Head of caudate nucleus (tissue), 42 donors: ENCODE data around the gene NAAA.
"Not testable (repeated sequence)": the region's sequence is repeated elsewhere in the genome, so short reads cannot be mapped to it uniquely, and the experiment has no call there.

Source experiments
- DNase-seq, 42 donors: peaks; one replicate each; pipeline versions ENCODE4 v3.0.0 to v3.0.0-alpha.2; 2020 to 2021; ENCODE audit warnings: mixed read lengths in 7 of 42
- intact Hi-C: fragments of 100-400 bp; cut with DNase I; formaldehyde crosslinking; loops from one replicate; pipeline ENCODE4 v1.15.0; 2022

Gene NAAA

DNA sequence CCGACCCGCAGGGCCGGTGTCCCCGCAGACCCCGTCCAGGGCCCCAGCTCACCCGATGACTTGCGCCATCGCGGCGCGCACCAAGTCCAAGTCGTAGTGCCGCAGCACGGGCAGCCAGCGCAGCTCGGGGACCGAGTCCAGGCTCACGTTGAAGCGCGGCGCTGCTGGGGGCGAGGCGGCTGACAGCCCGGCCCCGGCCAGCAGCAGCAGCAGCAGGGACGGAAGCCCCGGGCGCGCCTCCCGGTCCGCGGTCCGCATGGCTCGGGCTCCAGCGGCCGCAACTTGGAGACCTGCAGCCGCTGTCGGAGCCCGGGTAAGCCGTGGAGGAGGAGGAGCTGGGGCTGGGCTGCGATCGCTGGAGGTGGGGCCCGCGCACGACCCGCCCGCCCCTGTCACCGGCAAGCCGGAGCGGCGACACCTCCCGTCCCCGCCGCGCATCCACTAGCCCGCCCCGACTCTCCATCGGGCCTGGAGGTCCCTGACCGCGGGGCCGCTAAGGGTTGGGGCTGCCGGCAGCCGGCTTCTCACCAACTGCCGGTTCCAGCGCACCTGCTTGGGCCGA is at the start of gene NAAA:
TSS of gene NAAA (minus strand) at position 322 of the 562 bp plus-strand sequence. CDS start at position 258, 64 bp downstream.
- intact Hi-C loops, result no loop called here
- DNase-seq, result peak; percentile 45 to 91 (median 80)

DNA sequence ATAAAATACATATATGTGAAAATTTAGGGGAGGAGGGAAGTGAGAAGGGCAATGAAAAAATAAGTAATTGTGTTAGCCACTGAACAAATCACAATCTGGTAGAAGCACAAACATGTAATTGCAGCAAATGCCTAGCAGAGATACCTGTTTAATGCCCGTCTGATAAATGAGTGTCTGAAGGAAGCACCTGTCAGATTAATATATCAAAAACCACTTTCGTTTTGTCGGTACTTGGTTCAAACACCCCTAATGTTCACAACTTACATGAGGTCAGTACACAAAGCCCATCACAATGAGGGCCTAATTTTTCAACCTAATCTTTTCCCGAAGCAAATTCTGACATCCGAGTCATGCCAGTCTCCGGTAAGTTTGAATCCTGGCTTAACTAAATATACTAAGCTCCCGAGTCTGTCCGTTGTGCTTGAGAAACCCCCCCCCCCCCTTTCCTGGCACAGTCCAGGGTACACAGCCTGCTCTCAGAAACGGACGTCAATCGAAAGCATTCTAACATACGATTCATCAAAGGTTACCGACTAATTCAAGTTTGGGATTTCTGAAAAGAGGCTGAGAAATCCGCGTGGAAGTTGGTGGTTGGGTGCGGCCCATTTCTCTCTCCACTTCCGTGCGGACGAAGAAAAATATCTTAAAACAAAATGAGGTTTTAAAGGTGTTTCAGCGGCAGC is 49.2 kb upstream of the NAAA start:
- DNase-seq, result no peak
- intact Hi-C loops, result loop anchor here (5.0 kb wide), 1 partner anchor 97 kb away; no protein-coding TSS in a partner anchor

DNA sequence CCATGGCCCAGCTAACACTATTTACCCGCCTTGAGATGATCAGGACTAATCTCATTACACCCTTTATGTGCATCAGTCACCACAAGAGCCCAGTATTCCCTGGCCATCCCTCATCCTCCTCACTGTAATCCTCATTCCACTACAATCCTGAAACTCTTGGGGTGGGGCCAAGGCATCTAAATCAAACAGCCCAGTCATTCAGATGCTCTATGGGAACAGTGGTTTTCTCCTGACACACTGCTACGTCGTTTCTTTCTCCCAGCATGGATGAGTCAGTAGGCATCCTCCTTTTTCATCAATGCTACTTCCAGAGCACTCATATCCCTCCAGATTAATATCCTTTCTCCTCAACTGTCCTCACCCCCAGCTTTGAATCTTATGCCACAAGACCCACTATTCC is 44.3 kb upstream of the NAAA start:
- intact Hi-C loops, result no loop called here
- DNase-seq, result no peak

DNA sequence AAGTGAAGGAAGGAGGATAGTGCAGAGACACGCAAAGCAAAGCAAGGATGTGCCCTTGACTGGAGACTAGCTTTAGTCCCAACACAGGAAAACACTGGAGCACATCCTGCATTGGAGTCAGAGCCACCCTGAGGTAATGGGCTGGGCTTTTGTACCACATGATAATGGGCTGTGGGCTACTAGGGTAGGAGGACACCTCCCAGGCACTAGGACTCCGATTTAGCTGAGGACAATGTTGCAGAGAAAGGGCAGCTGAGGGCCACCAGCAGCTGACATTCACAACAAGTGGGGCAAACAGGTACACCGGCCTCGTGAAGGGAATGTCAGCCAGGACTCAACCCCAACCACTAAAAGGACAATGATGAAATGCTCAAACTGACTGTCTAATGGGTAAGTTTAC is 39.8 kb upstream of the NAAA start:
- intact Hi-C loops, result no loop called here
- no peak for DNase-seq

DNA sequence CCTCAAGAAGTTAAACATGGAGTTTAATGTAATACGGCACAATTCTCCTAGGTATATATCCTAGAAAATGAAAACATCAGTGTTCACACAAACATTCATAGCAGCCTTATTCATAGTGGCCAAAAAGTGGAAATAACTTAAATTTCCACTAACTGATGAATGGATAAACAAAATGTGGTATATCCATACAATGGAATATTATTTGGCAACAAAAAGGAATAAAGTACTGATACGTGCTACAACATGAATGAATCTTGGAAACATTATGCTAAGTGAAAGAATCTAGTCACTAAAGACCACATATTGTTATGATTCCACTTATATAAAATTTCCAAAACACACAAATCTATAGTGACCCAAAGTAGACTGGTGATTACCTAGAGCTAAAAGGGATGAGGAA is 35.4 kb upstream of the NAAA start:
- no peak for DNase-seq
- intact Hi-C loops, result no loop called here

DNA sequence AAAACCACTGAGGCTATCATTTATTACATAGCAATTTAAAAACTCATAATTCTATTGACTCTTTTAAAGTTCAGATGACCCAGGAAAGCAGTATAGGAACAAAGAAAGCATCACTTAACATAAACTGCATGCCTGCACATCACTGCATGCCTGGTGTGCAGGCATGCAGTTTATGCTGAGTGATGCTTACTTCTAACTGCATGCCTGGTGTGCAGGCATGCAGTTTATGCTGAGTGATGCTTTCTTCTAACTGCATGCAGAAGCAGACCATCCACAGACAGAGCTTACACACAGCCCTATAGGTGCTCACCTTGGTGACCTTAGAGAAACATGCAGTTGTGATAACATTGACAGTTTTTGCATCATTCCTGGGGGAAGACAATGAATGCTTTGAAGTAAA is 33.0 kb upstream of the NAAA start:
- no peak for DNase-seq
- intact Hi-C loops, result no loop called here

DNA sequence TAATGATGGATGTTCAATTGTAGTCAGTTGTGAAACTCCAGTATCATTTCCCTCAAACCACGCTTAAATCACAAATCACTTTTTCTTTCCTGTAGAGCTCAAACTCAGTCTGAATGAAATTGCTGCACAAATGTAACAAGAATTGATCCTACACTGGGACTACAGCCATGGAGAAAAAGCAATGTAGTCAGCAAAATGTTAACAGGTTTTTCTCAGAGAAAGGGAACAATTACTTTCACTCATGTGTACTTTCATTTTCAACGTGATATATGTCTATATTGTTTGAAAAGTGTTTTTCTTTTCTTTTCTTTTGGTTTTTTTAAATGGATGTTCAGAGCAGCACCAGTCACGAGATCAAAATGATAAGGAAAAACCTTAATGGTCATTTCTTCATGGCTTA is 27.3 kb upstream of the NAAA start:
- DNase-seq, result no peak
- intact Hi-C loops, result no loop called here

DNA sequence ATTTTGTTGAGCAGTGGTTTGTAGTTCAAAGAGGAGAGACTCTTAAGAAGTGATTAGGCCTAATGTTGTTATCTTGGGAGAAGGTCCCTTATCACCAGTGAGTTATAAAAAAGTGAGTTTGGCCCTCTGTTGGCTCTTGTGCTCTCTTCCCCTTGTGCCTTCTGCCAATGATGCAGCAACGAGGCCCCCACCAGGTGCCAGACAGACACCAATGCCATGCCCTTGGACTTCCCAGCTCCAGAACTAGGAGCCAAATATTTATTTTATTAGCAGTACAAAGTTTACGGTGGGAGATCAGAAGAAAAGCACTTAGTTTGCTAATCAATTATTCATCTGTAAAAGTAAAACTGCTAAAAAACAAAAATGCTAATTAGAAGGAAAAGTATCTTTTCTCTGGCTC is 22.7 kb upstream of the NAAA start:
- intact Hi-C loops, result no loop called here
- DNase-seq, result no peak

DNA sequence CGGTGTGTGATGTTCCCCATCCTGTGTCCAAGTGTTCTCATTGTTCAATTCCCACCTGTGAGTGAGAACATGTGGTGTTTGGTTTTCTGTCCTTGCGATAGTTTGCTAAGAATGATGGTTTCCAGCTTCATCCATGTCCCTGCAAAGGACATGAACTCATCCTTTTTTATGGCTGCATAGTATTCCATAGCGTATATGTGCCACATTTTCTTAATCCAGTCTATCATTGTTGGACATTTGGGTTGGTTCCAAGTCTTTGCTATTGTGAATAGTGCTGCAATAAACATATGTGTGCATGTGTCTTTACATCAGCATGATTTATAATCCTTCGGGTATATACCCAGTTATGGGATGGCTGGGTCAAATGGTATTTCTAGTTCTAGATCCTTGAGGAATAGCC is 21.3 kb upstream of the NAAA start:
- intact Hi-C loops, DNase-seq: not testable (repeated sequence)

DNA sequence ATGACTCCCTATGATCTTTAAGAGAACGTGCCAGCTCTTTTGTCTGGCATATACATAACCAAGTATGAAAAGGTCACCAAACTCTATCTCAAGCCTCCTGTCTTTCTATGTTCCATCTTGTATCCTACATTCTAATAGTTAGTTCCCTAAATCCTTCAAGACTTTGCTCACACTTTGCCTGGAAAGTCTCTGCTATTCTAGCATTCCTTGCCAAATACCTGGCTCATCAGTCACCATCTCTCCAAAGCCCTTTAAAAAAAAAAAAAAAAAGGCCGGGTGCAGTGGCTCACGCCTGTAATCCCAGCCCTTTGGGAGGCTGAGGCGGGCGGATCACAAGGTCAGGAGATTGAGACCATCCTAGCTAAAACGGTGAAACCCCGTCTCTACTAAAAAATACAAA is 17.7 kb upstream of the NAAA start:
- intact Hi-C loops, DNase-seq: not testable (repeated sequence)

DNA sequence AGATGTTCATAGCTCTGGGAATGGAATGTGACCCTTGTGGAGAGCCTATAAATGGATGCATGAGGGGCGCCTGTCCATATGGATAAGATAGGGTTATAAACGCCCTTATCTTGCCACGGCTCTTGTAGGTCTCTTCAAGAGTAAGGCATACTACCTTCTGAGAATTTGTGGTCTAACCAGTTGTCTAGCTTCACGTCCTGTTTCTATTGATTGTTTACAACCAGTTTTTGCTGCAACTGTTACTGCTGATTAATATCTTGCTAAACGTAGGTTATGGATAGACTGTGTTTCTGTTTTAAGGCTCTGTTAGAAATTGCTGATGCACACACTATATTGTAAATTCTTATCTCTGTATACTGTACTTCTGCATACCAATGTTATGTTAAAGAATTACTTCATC is 14.0 kb upstream of the NAAA start:
- DNase-seq, intact Hi-C loops: not testable (repeated sequence)

DNA sequence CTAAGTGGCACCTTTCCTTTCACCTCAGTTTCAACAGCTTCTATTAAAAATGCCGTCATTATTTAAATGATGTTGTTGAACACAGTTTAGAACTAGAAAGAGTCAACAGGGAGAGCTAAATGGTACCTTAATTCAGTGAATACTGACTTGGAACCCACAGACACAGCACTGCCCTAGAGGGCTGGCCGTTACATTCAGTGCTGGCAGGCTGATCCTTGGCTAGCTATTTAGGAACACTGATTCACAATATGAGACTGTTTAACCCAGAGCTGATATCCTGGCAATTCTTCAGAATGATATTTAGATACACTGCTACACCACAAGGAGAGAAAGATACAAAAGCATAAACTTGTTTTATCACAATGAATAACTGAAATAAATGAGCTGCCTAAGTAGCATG is 12.7 kb upstream of the NAAA start:
- intact Hi-C loops, result no loop called here
- no peak for DNase-seq

DNA sequence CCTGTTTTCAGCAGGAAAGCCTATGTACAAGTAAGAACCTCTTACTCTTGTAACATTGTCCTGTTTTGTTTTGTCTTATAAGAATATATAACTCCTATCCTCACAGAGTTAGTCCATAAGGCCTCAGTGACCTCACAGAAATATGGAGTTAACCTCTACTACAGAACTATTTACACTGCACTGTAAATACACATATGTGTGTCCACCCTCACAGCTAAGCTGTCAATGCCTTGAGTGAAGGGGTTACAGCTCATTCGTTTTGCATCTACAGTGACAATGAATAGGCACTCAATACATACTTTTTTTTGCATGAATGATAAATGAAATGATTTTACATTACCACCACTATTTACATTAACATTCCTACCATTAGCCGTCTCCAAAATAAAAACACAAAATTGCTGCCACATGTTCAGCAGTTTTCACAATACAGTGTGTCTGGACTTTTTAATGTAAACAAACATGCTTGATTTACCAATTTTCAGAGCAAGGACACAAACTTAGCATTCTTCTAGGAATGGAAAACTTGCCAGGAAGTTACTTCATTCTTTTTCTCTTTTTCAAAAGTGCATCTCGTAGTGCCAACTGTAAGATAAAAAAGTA is 9.5 kb upstream of the NAAA start:
- intact Hi-C loops, result no loop called here

DNA sequence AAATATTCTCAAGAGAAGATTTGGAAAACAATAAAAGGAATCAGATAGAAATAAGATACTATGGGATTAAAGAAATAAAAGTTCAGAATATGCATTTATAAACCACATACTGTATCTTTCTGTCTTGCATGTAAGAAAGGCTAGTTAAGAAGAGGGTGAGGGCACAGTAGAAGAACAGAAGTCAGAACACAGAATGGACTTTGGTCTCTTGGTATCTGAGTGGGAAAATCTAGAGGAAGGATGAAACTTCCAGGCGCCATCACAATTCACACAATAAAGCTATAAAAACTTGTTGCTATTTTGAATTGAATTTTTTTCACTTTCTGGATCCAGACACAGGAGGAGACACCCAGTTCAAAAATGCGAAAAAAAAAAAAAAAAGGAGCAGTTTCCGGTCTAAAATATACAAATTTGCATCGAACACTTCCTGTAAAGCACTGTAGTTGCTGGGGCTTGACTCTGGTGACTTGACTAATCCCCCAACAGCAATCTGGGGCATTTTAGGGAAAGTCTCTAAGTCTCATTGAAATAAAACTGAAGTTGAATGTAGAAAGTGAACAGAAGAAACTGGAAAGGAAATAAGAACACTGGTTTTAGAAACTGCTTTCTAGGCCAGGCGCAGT is 8.1 kb upstream of the NAAA start:
- DNase-seq, result no peak

More for the DNA sequence above, 9.5 kb upstream of the NAAA start:
- DNase-seq, result no peak

DNA sequence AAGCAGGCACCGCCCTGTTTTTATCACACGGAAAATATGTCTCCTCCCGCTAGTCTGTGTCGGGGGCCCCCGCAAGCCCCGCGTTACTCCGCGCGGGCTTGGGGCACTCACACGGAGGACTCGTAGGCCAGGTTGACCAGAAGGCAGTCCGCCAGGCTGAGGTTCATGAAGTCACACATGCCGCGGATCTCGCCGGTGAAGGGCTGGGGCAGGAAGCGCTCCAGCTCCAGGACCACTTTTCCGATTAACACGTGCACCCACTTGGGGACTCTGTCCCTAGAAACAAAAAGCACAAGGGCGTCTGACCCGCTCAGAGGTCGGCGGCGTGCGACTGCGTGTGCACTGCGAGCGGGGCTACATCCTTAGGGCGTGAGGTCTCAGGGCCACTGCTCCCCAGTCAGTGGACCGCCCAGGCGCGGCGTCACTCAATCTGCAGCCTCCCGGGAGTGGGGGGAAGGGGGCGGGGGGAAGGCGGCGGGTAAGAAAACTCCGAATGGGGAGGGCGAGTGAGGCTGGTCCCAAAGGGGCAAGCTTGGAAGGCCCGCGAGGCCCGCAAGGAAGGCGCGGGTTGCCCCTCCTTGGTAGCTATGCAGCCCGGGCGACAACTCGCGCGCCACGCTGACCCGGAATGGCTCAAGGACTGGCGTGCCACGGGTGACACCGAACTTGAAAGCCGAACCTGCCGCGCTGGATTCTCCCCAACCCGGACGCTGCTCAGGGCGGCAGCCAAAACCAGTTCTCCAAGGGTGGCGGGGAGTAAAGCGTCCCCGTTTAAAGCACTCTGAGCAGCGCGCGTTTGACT is 722 bp downstream of the NAAA start:
- DNase-seq, result peak; percentile 25 to 81 (median 64)
- intact Hi-C loops, result no loop called here

More for the DNA sequence above, 8.1 kb upstream of the NAAA start:
- intact Hi-C loops, result no loop called here

DNA sequence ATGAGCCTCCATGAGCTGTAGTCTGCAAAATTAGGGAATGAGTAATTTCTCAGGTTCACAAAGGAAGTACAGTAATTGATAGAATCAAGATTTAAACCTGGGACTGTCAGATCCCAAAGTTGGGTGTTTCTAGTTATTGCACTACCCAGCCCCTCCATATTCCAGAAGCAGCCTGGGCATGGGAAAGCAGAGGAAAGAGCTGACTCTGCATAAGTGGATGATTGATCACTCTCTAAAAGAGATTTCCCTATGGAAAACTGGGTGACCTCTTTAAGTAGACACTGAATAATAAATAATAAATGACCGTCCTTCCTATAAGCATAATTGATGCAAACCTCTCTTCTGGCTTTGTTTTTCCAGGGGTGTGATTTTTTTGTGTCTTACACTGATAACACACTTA is 5.2 kb downstream of the NAAA start:
- no peak for DNase-seq
- intact Hi-C loops, result no loop called here

DNA sequence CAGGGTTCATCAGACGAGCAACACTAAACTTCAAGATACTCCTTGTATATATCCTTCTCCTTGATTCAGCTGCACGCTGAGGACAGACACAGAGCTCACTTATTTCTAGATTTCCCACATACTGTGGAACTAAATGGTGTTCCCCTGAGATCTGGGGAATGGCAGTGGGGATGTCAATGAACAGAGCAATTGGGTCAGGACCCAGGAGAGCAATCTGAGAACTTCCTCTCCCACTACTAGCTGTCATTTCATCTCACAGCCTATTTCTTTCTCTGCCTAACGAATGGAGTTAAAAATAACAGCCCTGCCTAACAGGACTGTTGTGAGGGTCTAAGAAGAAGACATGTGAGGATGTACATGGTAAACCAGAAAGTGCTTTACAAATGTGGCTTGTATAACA is 10.7 kb downstream of the NAAA start:
- intact Hi-C loops, result no loop called here

DNA sequence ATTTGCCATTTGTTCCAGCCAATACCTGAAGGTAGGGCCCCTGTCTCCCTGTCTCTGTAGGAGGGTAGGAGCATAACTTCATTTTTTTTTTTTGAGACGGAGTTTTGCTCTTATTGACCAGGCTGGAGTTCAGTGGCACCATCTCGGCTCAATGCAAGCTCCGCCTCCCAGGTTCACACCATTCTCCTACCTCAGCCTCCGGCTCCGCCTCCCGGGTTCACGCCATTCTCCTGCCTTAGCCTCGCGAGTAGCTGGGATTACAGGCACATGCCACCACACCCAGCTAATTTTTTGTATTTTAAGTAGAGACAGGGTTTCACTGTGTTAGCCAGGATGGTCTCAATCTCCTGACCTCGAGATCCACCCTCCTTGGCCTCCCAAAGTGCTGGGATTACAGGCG is 15.9 kb downstream of the NAAA start:
- DNase-seq, intact Hi-C loops: not testable (repeated sequence)

More for the DNA sequence above, 10.7 kb downstream of the NAAA start:
- no peak for DNase-seq

DNA sequence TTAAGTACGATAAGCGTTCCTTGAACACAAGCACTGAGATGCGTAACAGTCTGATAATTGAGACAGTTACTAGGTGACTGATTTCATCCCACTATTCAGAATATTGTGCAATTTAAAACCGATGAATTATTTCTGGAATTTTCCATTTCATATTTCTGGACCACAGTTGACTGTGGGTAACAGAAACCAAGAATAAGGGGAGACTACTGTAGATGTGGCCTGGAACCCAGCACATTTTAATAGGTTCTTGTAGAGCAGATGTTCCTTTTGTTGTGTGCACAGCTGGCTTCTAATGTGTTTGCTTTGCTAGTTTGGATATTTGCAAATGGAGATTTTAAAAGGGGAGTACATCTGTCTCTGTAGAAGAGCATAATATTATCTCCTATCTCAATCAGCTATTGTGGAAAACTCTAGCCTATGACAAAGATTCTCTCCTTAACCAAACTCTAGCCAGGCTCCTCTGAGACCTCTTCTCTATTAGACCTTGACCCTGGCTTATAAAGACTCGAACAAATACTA is 16.4 kb downstream of the NAAA start:
- DNase-seq, result no peak

More for the DNA sequence above, 16.4 kb downstream of the NAAA start:
- intact Hi-C loops, result no loop called here
